Measurements from ENCODE around the gene GLCE.
A peak's percentile ranks its signal among the peaks of the same experiment; 100 is the strongest.

The GLCE gene

GRCh38 chr15:69280783-69281182 is 120.3 kb downstream of the GLCE start:
- no peaks in the 10 kb centered on the region for H3K9me3 ChIP-seq (ENCODE audit: insufficient read depth, low read depth, low read length)
- no peak overlapping the region for H3K9ac ChIP-seq (ENCODE audit: low read length)
- no peaks in the 10 kb centered on the region for H3K27me3 ChIP-seq (ENCODE audit: insufficient read depth, low read length)
- no peak overlapping the region for H2AFZ ChIP-seq (ENCODE audit: insufficient read depth, low read length, poor library complexity)
- no CpG with 5 or more reads among the region's 5 CpGs for WGBS (ENCODE audit: extremely low coverage, insufficient coverage, insufficient read length)
- no peak overlapping the region for H2BK5ac ChIP-seq (ENCODE audit: low read depth, low read length, poor library complexity)
- no peak overlapping the region for H3K23ac ChIP-seq (ENCODE audit: low read length)
- no peak overlapping the region for H3K27ac ChIP-seq (ENCODE audit: low read depth, low read length)
- H3K4me2 ChIP-seq (ENCODE audit: low read length) = no peak overlapping the region
- no peak overlapping the region for H3K4me3 ChIP-seq (ENCODE audit: low read depth, low read length)
- no peak overlapping the region for H4K8ac ChIP-seq (ENCODE audit: low read depth, low read length)
- no peak for DNase-seq
- no peaks in the 10 kb centered on the region for H3K36me3 ChIP-seq (ENCODE audit: control insufficient read depth in 1 of 2, insufficient read depth in 2 of 2, low read length in 2 of 2)
- H3K4me1 ChIP-seq (ENCODE audit: control insufficient read depth in 1 of 2, insufficient read depth in 2 of 2, low read length in 2 of 2) = no peaks in the 10 kb centered on the region
- no peak overlapping the region for H2BK120ac ChIP-seq (ENCODE audit: insufficient read depth, low read length, poor library complexity)
- no peak overlapping the region for H2AK5ac ChIP-seq (ENCODE audit: low read length)
- no peak overlapping the region for H3K18ac ChIP-seq (ENCODE audit: low read length)
- H3K4ac ChIP-seq (ENCODE audit: low read depth, low read length) = no peak overlapping the region
- H2BK12ac ChIP-seq (ENCODE audit: low read length) = no peak overlapping the region
- no peaks in the 10 kb centered on the region for H3K79me1 ChIP-seq (ENCODE audit: low read length)
- no peak overlapping the region for H4K12ac ChIP-seq (ENCODE audit: low read depth, low read length)
- H3K14ac ChIP-seq (ENCODE audit: low read length) = no peak overlapping the region
- no peaks in the 10 kb centered on the region for H3K79me2 ChIP-seq (ENCODE audit: control insufficient read depth, insufficient read depth, low read length, poor library complexity)
- H4K91ac ChIP-seq (ENCODE audit: low read depth, low read length) = no peak overlapping the region

- no peak overlapping the region for H2BK5ac ChIP-seq (ENCODE audit: low read depth, low read length, poor library complexity)
- H4K12ac ChIP-seq (ENCODE audit: low read depth, low read length) = no peak overlapping the region
- whole genome bisulfite sequencing (ENCODE audit: extremely low coverage, insufficient coverage, insufficient read length) = no CpG with 5 or more reads among the region's 9 CpGs
- no peak overlapping the region for H2BK12ac ChIP-seq (ENCODE audit: low read length)
- no peak overlapping the region for H3K4me2 ChIP-seq (ENCODE audit: low read length)
- H3K9ac ChIP-seq (ENCODE audit: low read length) = no peak overlapping the region
- no peaks in the 10 kb centered on the region for H3K79me1 ChIP-seq (ENCODE audit: low read length)
- H3K4ac ChIP-seq (ENCODE audit: low read depth, low read length) = no peak overlapping the region
- no peaks in the 10 kb centered on the region for H3K4me1 ChIP-seq (ENCODE audit: control insufficient read depth in 1 of 2, insufficient read depth in 2 of 2, low read length in 2 of 2)
- no peak overlapping the region for H3K27ac ChIP-seq (ENCODE audit: low read depth, low read length)
- H3K79me2 ChIP-seq (ENCODE audit: control insufficient read depth, insufficient read depth, low read length, poor library complexity) = no peaks in the 10 kb centered on the region
- H3K27me3 ChIP-seq (ENCODE audit: insufficient read depth, low read length) = no peaks in the 10 kb centered on the region
- no peaks in the 10 kb centered on the region for H3K36me3 ChIP-seq (ENCODE audit: control insufficient read depth in 1 of 2, insufficient read depth in 2 of 2, low read length in 2 of 2)
- no peak overlapping the region for H3K14ac ChIP-seq (ENCODE audit: low read length)
- no peak overlapping the region for H2AFZ ChIP-seq (ENCODE audit: insufficient read depth, low read length, poor library complexity)
- H3K18ac ChIP-seq (ENCODE audit: low read length) = no peak overlapping the region
- no peak overlapping the region for H4K91ac ChIP-seq (ENCODE audit: low read depth, low read length)
- H3K4me3 ChIP-seq (ENCODE audit: low read depth, low read length) = peak overlapping the region; percentile 5
- H2BK120ac ChIP-seq (ENCODE audit: insufficient read depth, low read length, poor library complexity) = no peak overlapping the region
- H4K8ac ChIP-seq (ENCODE audit: low read depth, low read length) = no peak overlapping the region
- H3K9me3 ChIP-seq (ENCODE audit: insufficient read depth, low read depth, low read length) = no peaks in the 10 kb centered on the region
- no peak overlapping the region for H2AK5ac ChIP-seq (ENCODE audit: low read length)
- no peak overlapping the region for H3K23ac ChIP-seq (ENCODE audit: low read length)
- DNase-seq = no peak
Observed at GRCh38 chr15:69282104-69282743, 121.8 kb downstream of the GLCE start.

DNA sequence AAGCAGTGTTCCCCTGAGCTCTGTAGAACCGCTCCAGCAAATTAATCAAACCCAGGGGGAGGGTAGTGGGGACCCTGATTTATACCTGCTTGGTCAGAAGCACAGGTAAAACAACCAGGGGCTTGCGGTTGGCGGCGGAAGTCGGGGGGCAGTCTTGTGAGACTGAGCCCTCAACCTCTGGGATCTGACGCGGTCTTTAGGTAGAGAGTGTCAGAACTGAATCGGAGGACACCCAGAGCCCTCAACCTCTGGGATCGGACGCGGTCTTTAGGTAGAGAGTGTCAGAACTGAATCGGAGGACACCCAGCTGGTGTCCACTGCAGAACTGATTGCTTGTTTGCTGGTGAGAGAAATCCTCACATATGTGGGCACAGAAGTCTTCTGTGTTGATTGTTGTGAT is 125.4 kb downstream of the GLCE start:
- H3K4ac ChIP-seq (ENCODE audit: low read depth, low read length) = no peak overlapping the region
- H3K18ac ChIP-seq (ENCODE audit: low read length) = no peak overlapping the region
- no peak overlapping the region for H4K12ac ChIP-seq (ENCODE audit: low read depth, low read length)
- no peak overlapping the region for H3K14ac ChIP-seq (ENCODE audit: low read length)
- H2BK5ac ChIP-seq (ENCODE audit: low read depth, low read length, poor library complexity) = no peak overlapping the region
- H2AK5ac ChIP-seq (ENCODE audit: low read length) = no peak overlapping the region
- H3K23ac ChIP-seq (ENCODE audit: low read length) = no peak overlapping the region
- no peaks in the 10 kb centered on the region for H3K4me1 ChIP-seq (ENCODE audit: control insufficient read depth in 1 of 2, insufficient read depth in 2 of 2, low read length in 2 of 2)
- no CpG with 5 or more reads among the region's 12 CpGs for WGBS (ENCODE audit: extremely low coverage, insufficient coverage, insufficient read length)
- no peak for DNase-seq
- no peaks in the 10 kb centered on the region for H3K27me3 ChIP-seq (ENCODE audit: insufficient read depth, low read length)
- no peak overlapping the region for H3K4me2 ChIP-seq (ENCODE audit: low read length)
- no peaks in the 10 kb centered on the region for H3K79me1 ChIP-seq (ENCODE audit: low read length)
- H2AFZ ChIP-seq (ENCODE audit: insufficient read depth, low read length, poor library complexity) = no peak overlapping the region
- no peak overlapping the region for H3K27ac ChIP-seq (ENCODE audit: low read depth, low read length)
- no peak overlapping the region for H2BK12ac ChIP-seq (ENCODE audit: low read length)
- no peak overlapping the region for H3K4me3 ChIP-seq (ENCODE audit: low read depth, low read length)
- no peaks in the 10 kb centered on the region for H3K9me3 ChIP-seq (ENCODE audit: insufficient read depth, low read depth, low read length)
- no peak overlapping the region for H4K91ac ChIP-seq (ENCODE audit: low read depth, low read length)
- no peak overlapping the region for H3K9ac ChIP-seq (ENCODE audit: low read length)
- no peak overlapping the region for H4K8ac ChIP-seq (ENCODE audit: low read depth, low read length)
- no peak overlapping the region for H2BK120ac ChIP-seq (ENCODE audit: insufficient read depth, low read length, poor library complexity)
- no peaks in the 10 kb centered on the region for H3K36me3 ChIP-seq (ENCODE audit: control insufficient read depth in 1 of 2, insufficient read depth in 2 of 2, low read length in 2 of 2)
- no peaks in the 10 kb centered on the region for H3K79me2 ChIP-seq (ENCODE audit: control insufficient read depth, insufficient read depth, low read length, poor library complexity)

GRCh38 chr15:69288011-69288410 is 127.6 kb downstream of the GLCE start:
- H2AK5ac ChIP-seq (ENCODE audit: low read length) = no peak overlapping the region
- no peak overlapping the region for H3K4me3 ChIP-seq (ENCODE audit: low read depth, low read length)
- H3K9me3 ChIP-seq (ENCODE audit: insufficient read depth, low read depth, low read length) = no peaks in the 10 kb centered on the region
- H3K79me1 ChIP-seq (ENCODE audit: low read length) = no peaks in the 10 kb centered on the region
- H3K23ac ChIP-seq (ENCODE audit: low read length) = no peak overlapping the region
- H2BK120ac ChIP-seq (ENCODE audit: insufficient read depth, low read length, poor library complexity) = no peak overlapping the region
- H3K4ac ChIP-seq (ENCODE audit: low read depth, low read length) = no peak overlapping the region
- no peak overlapping the region for H2AFZ ChIP-seq (ENCODE audit: insufficient read depth, low read length, poor library complexity)
- no CpG with 5 or more reads among the region's 7 CpGs for WGBS (ENCODE audit: extremely low coverage, insufficient coverage, insufficient read length)
- H2BK12ac ChIP-seq (ENCODE audit: low read length) = no peak overlapping the region
- no peak overlapping the region for H2BK5ac ChIP-seq (ENCODE audit: low read depth, low read length, poor library complexity)
- no peak overlapping the region for H4K8ac ChIP-seq (ENCODE audit: low read depth, low read length)
- no peaks in the 10 kb centered on the region for H3K27me3 ChIP-seq (ENCODE audit: insufficient read depth, low read length)
- DNase-seq = no peak
- H3K14ac ChIP-seq (ENCODE audit: low read length) = no peak overlapping the region
- no peak overlapping the region for H4K12ac ChIP-seq (ENCODE audit: low read depth, low read length)
- H3K18ac ChIP-seq (ENCODE audit: low read length) = no peak overlapping the region
- no peak overlapping the region for H3K4me2 ChIP-seq (ENCODE audit: low read length)
- H3K27ac ChIP-seq (ENCODE audit: low read depth, low read length) = no peak overlapping the region
- no peak overlapping the region for H4K91ac ChIP-seq (ENCODE audit: low read depth, low read length)
- H3K4me1 ChIP-seq (ENCODE audit: control insufficient read depth in 1 of 2, insufficient read depth in 2 of 2, low read length in 2 of 2) = no peaks in the 10 kb centered on the region
- no peak overlapping the region for H3K9ac ChIP-seq (ENCODE audit: low read length)
- no peaks in the 10 kb centered on the region for H3K79me2 ChIP-seq (ENCODE audit: control insufficient read depth, insufficient read depth, low read length, poor library complexity)
- no peaks in the 10 kb centered on the region for H3K36me3 ChIP-seq (ENCODE audit: control insufficient read depth in 1 of 2, insufficient read depth in 2 of 2, low read length in 2 of 2)
